Calu3 (cell line): Measurements from ENCODE around the gene PBX1. TPM values are rescaled to one million over a fixed set of nuclear protein-coding genes. Genes with fewer than 3 reads are reported as not detected.

Experiments
- BruUV-seq: library from RNA; stranded (reverse); fragments of 400-500 nt; replicated peaks from 2 replicates; lab custom pipeline; 2021; lab: Mats Ljungman, UMichigan
- CTCF ChIA-PET: fragments of 300-600 bp; sonication (Branson Sonifier 250); formaldehyde crosslinking; loops from one replicate; lab custom pipeline; 2022; ENCODE audit warnings: antibody characterized with exemption; lab: Charles Lee
- DNase-seq: peaks from one replicate; pipeline ENCODE4 v3.0.0; 2022
- H3K27ac Mint-ChIP-seq: one replicate; pipeline ENCODE4 v1.8.0; 2022; ENCODE audit warnings: mixed read lengths; ENCODE audit not compliant: unreplicated experiment
- H3K27me3 Mint-ChIP-seq: one replicate; pipeline ENCODE4 v1.8.0; 2022; ENCODE audit warnings: mixed read lengths; ENCODE audit not compliant: unreplicated experiment
- H3K36me3 Mint-ChIP-seq: one replicate; pipeline ENCODE4 v1.8.0; 2022; ENCODE audit warnings: mild to moderate bottlenecking, moderate library complexity, mixed read lengths; ENCODE audit not compliant: insufficient read depth, unreplicated experiment
- H3K4me1 Mint-ChIP-seq: one replicate; pipeline ENCODE4 v1.8.0; 2022; ENCODE audit warnings: mild to moderate bottlenecking, low read depth, mixed read lengths; ENCODE audit not compliant: unreplicated experiment
- H3K4me3 Mint-ChIP-seq: one replicate; pipeline ENCODE4 v1.8.0; 2022; ENCODE audit warnings: mild to moderate bottlenecking, low read depth, moderate library complexity, mixed read lengths; ENCODE audit not compliant: unreplicated experiment
- H3K9me3 Mint-ChIP-seq: one replicate; pipeline ENCODE4 v1.8.0; 2022; ENCODE audit warnings: low read depth, mixed read lengths; ENCODE audit not compliant: unreplicated experiment
- intact Hi-C: fragments of 100-400 bp; cut with micrococcal nuclease; formaldehyde crosslinking; loops from one replicate; pipeline ENCODE4 v1.10.0; 2022; ENCODE audit not compliant: unreplicated experiment
- total RNA-seq: library from RNA; stranded (reverse); gene quantifications from 2 replicates; pipeline ENCODE4 v1.2.3, GENCODE V29; 2022
- TF ChIP-seq, protein P1 (sequence below): fragments of 200-600 bp; IDR thresholded peaks from one replicate; pipeline ENCODE4 v1.8.0; 2022; ENCODE audit warnings: antibody characterized with exemption; ENCODE audit not compliant: unreplicated experiment

PBX1 gene
- total RNA-seq, 1 experiment from 2014 or later, result 22.5 TPM

DNA sequence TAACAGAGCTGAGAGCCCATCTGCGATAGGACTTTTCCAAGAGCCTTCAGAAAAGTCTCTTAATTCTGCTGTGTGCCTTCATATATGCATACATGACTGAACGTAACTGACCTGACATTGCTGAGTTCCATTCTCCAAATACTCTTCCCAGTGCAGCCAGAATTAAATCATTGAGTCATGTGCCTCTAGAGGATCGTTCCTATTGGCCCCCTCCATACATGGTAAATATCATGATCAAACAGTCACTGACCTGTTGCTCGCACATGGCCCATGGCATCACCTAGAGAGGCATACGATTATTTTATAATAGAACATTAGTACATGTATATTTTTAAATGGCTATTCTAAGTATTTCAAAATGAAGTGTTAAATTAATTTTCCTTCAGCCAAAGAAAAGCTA is 186.8 kb downstream of the PBX1 start:
- Mint-ChIP-seq H3K4me3 (no peak overlapping the region), H3K9me3 (no peaks in the 10 kb centered on the region), H3K4me1 (peaks cover 17% of the 10 kb centered on the region), H3K27me3 (no peaks in the 10 kb centered on the region), H3K27ac (no peak overlapping the region), H3K36me3 (no peaks in the 10 kb centered on the region)
- intact Hi-C loops, result no loop called here
- CTCF ChIA-PET, result interaction anchor here (0.6 kb wide), 1 partner anchor 31 kb away, joined by 3 read pairs; no protein-coding TSS in a partner anchor
- DNase-seq, result no peak
- no TSS peak for BruUV-seq
- TF ChIP-seq, protein P1, sequence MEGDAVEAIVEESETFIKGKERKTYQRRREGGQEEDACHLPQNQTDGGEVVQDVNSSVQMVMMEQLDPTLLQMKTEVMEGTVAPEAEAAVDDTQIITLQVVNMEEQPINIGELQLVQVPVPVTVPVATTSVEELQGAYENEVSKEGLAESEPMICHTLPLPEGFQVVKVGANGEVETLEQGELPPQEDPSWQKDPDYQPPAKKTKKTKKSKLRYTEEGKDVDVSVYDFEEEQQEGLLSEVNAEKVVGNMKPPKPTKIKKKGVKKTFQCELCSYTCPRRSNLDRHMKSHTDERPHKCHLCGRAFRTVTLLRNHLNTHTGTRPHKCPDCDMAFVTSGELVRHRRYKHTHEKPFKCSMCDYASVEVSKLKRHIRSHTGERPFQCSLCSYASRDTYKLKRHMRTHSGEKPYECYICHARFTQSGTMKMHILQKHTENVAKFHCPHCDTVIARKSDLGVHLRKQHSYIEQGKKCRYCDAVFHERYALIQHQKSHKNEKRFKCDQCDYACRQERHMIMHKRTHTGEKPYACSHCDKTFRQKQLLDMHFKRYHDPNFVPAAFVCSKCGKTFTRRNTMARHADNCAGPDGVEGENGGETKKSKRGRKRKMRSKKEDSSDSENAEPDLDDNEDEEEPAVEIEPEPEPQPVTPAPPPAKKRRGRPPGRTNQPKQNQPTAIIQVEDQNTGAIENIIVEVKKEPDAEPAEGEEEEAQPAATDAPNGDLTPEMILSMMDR, result no peak

DNA sequence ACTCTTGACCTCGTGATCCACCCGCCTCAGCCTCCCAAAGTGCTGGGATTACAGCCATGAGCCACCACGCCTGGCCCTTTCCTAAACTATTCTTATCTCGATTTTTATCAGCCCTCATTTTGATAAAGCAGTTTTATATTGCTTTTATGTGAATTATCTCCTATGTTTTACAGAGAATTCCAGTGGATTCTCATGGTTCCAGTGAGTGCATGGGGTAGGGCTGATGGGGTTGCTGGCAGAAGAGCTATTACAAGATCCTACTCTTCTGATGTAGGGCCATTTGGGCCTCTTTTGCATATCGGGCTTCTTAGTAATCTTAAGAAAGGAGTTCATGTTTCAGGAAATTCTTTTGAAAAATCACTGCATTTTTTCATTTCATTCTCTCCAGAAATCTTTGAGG is 187.6 kb downstream of the PBX1 start:
- Mint-ChIP-seq H3K4me3 (no peak overlapping the region), H3K4me1 (peaks cover 18% of the 10 kb centered on the region), H3K9me3 (no peaks in the 10 kb centered on the region), H3K36me3 (no peaks in the 10 kb centered on the region), H3K27ac (no peak overlapping the region), H3K27me3 (no peaks in the 10 kb centered on the region)
- TF ChIP-seq, protein P1, result no peak
- no TSS peak for BruUV-seq
- no peak for DNase-seq
- CTCF ChIA-PET, result interaction anchor here (0.8 kb wide), 1 partner anchor 86 kb away, joined by 4 read pairs; no protein-coding TSS in a partner anchor
- intact Hi-C loops, result no loop called here

DNA sequence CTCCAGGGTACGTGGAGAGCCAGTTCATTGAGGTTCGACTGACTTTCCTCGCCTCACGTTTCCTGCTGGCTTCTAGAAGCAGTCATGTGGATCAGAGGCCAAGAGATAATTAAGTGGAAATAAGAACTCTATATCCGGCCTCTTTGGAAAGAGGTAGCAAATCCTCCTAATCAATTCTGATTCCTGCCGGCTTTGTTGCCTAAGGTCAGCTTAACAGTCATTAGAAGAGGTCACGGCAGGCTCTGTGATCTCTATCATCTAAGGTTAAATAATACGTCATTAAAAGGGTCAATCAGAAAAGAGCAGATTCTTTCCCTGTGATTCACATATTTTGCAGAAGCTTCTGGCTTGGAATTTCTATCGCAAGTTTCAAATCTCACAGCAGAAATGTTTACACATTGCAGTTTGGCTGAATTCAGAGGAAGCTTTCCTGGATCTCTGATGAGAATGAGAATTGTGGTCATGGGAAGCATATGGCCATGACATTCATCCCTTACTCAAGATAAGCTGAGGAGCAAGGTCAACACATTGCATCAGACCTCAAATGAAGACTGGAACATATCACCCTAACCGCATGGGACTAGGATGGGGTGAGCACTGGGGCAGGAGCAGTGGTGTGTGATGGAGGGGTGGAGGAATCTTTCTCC is 189.4 kb downstream of the PBX1 start:
- Mint-ChIP-seq H3K36me3 (no peaks in the 10 kb centered on the region), H3K27me3 (no peaks in the 10 kb centered on the region), H3K4me3 (no peak overlapping the region), H3K4me1 (peaks cover 28% of the 10 kb centered on the region), H3K9me3 (no peaks in the 10 kb centered on the region), H3K27ac (no peak overlapping the region)
- CTCF ChIA-PET, result no interaction called here
- TF ChIP-seq, protein P1, result no peak
- DNase-seq, result no peak
- intact Hi-C loops, result no loop called here
- BruUV-seq, result no TSS peak

DNA sequence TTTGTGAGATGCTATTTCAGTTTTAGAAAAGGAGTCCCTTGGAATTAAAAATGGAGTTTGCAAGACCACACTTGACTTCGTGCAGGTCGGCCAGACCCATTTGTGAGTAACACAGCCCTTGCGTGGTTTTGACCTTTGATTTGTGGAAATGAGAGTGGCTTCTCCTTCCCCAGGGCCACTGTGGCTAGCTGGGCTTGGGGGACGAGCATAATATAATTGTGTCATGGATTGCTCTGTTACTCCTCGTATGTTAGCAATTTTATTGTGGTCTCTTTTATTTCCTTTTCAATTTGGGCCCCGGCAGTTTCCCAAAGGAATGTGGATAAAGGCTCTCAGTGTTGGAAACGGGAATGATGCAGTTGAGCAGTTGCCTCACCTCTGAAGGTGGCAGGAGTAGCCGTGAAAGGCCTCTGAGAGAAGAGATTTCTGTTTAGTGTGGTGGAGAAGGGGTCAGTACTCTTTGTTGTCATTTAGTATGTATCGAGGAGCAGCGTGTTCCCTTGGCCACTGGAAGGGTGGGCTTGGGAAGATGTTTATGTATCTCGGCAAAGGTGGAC is 194.6 kb downstream of the PBX1 start:
- CTCF ChIA-PET, result no interaction called here
- no peaks in the 10 kb centered on the region for H3K27me3 Mint-ChIP-seq
- H3K27ac Mint-ChIP-seq, result no peak overlapping the region
- TF ChIP-seq, protein P1, result no peak
- peaks cover 20% of the 10 kb centered on the region for H3K4me1 Mint-ChIP-seq
- DNase-seq, result no peak
- H3K4me3 Mint-ChIP-seq, result no peak overlapping the region
- H3K36me3 Mint-ChIP-seq, result no peaks in the 10 kb centered on the region
- H3K9me3 Mint-ChIP-seq, result no peaks in the 10 kb centered on the region
- intact Hi-C loops, result no loop called here
- BruUV-seq, result no TSS peak
